ENCODE results near the gene EXD1. TPM values are rescaled to one million over a fixed set of nuclear protein-coding genes. Genes with fewer than 3 reads are reported as not detected.

Gene EXD1
- 0.28 TPM in 1 of 2 replicates, not detected in the other for total RNA-seq

GRCh38 chr15:41230650-41231421, at the start of gene EXD1, which contains the start of gene CHP1:
EXD1 (minus strand) TSS chr15:41230757; CDS start chr15:41226575, 4,182 bp downstream.
CHP1 (plus strand) TSS chr15:41231268; CDS start chr15:41231383, 115 bp downstream.

Other genes with a start within 250 kb of the EXD1 start
- 8.7 and 16.7 TPM in 2 replicates for gene INO80, start 114.5 kb downstream of the EXD1 start, total RNA-seq
- gene CHP1, start 511 bp upstream of the EXD1 start, total RNA-seq: 103 and 137 TPM in 2 replicates
- 13.7 and 15.5 TPM in 2 replicates for gene OIP5, start 101.8 kb upstream of the EXD1 start, total RNA-seq
- gene NUSAP1, start 102.1 kb upstream of the EXD1 start, total RNA-seq: 54.1 and 56.6 TPM in 2 replicates
- 28.6 and 33.7 TPM in 2 replicates for gene NDUFAF1, start 171.7 kb upstream of the EXD1 start, total RNA-seq
- 12.5 and 21.2 TPM in 2 replicates for gene RTF1, start 186.3 kb upstream of the EXD1 start, total RNA-seq